ENCODE results near the gene CD109.

DNA sequence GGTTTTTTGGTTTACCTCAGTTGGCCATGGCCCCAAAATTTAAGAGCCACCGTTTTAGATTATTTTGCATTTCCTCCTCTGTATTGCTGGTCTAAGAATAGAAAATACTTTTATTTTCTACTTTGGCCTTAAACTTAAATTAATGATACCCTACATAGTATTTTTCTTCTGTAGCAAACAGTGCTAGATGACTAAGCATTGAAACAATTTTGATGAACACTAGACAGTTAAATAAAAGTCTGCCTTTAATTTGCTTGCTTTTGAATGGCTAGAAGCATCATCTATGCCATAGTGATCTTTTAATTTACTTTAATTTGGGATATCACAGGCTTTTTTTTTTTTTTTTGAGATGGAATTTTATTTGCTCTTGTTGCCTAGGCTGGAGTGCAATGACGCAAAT lies 106.4 kb downstream of the CD109 start:
- TF ChIP-seq POLR2AphosphoS5 (IDR thresholded peaks at IDR 0.05; ENCODE audit: low read depth, low read length) = no peak
- TF ChIP-seq RAD21 (IDR thresholded peaks at IDR 0.05 in 1 of 2, conservative IDR thresholded peaks at IDR 0.05 in 1 of 2; ENCODE audit: low read depth in 2 of 2, low read length in 2 of 2) = no peak
- TF ChIP-seq, protein P1, sequence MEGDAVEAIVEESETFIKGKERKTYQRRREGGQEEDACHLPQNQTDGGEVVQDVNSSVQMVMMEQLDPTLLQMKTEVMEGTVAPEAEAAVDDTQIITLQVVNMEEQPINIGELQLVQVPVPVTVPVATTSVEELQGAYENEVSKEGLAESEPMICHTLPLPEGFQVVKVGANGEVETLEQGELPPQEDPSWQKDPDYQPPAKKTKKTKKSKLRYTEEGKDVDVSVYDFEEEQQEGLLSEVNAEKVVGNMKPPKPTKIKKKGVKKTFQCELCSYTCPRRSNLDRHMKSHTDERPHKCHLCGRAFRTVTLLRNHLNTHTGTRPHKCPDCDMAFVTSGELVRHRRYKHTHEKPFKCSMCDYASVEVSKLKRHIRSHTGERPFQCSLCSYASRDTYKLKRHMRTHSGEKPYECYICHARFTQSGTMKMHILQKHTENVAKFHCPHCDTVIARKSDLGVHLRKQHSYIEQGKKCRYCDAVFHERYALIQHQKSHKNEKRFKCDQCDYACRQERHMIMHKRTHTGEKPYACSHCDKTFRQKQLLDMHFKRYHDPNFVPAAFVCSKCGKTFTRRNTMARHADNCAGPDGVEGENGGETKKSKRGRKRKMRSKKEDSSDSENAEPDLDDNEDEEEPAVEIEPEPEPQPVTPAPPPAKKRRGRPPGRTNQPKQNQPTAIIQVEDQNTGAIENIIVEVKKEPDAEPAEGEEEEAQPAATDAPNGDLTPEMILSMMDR (IDR thresholded peaks at IDR 0.05; ENCODE audit: control extremely low read depth in 1 of 3, insufficient read depth in 1 of 3, low read depth in 1 of 3, low read length in 3 of 3) = no peak
- TF ChIP-seq CHD1 (IDR thresholded peaks at IDR 0.05; ENCODE audit: low read depth, low read length) = no peak
- no peak for TF ChIP-seq PHF8 (conservative IDR thresholded peaks at IDR 0.05; ENCODE audit: low read depth, low read length)
- TF ChIP-seq MAFK (IDR thresholded peaks at IDR 0.05; ENCODE audit: low read depth, low read length) = no peak
- no peak for TF ChIP-seq CHD2 (IDR thresholded peaks at IDR 0.05; ENCODE audit: low read length)

Measured in H1 (cell line).